Endothelial cell of umbilical vein (primary cell): Measurements from ENCODE around the gene MCM8. TPM values are rescaled to one million over a fixed set of nuclear protein-coding genes. Genes with fewer than 3 reads are reported as not detected.

ENCODE experiments used
- BruUV-seq: library from RNA; stranded (reverse); fragments of 400-500 nt; replicated peaks from 2 replicates; lab custom pipeline; 2021; lab: Mats Ljungman, UMichigan
- CTCF ChIA-PET: fragments of 300-600, 350-600 bp; sonication (Branson Sonifier 250); formaldehyde crosslinking; loops from one replicate; lab custom pipeline; 2021; ENCODE audit warnings: antibody characterized with exemption, inconsistent platforms; lab: Charles Lee
- POLR2A ChIA-PET: fragments of 300-600, 350-600 bp; sonication (Branson Sonifier 250); formaldehyde crosslinking; loops from one replicate; lab custom pipeline; 2021; ENCODE audit warnings: antibody characterized with exemption, inconsistent platforms; lab: Charles Lee
- DNase-seq: peaks from one replicate; pipeline ENCODE4 v3.0.0-alpha.2; 2011; ENCODE audit warnings: low read depth, low spot score
- FAIRE-seq: peaks from 2 replicates; lab custom pipeline; 2011; peaks lifted over from hg19 to GRCh38; lab: Jason Lieb, UNC
- H2AFZ ChIP-seq: 2 replicates; pipeline ENCODE4 v1.6.0; 2012; ENCODE audit warnings: low read depth, low read length, control low read depth, inconsistent platforms
- H3K27ac ChIP-seq: 2 replicates; pipeline ENCODE4 v1.5.1; 2011; ENCODE audit warnings: low read depth, mild to moderate bottlenecking, control low read depth, low read length, moderate library complexity; ENCODE audit not compliant: insufficient read depth
- H3K27me3 ChIP-seq, 2 experiments: 2 replicates each; pipeline versions ENCODE4 v1.6.0 to v1.6.1; 2011; ENCODE audit warnings: low read length in 2 of 2, mixed read lengths in 1 of 2; ENCODE audit not compliant: control insufficient read depth in 2 of 2, insufficient read depth in 2 of 2
- H3K36me3 ChIP-seq, 2 experiments: 2 replicates in 1 of 2; 3 replicates in 1 of 2; pipeline ENCODE4 v1.5.1; 2011; ENCODE audit warnings: low read length in 2 of 2, mild to moderate bottlenecking in 1 of 2, moderate library complexity in 1 of 2; ENCODE audit not compliant: control insufficient read depth in 2 of 2, insufficient read depth in 2 of 2; ENCODE audit errors: extremely low read depth in 1 of 2
- H3K4me1 ChIP-seq: 3 replicates; pipeline ENCODE4 v1.5.1; 2011; ENCODE audit warnings: mild to moderate bottlenecking, low read length; ENCODE audit not compliant: control insufficient read depth, insufficient read depth; ENCODE audit errors: extremely low read depth
- H3K4me2 ChIP-seq: 2 replicates; pipeline ENCODE4 v1.6.1; 2011; ENCODE audit warnings: low read length, control low read depth, mixed read lengths; ENCODE audit not compliant: insufficient read depth
- H3K4me3 ChIP-seq, 3 experiments: fragments of 200-600 bp in 1 of 3; sonication (generic), shearing (Covaris generic) in 1 of 3; replicated peaks in 1 of 3; 2 replicates each; pipeline ENCODE4 v1.5.1; 2011 to 2016; ENCODE audit warnings: control low read depth in 3 of 3, low read length in 3 of 3, mild to moderate bottlenecking in 2 of 3, inconsistent platforms in 1 of 3, low read depth in 1 of 3, moderate library complexity in 1 of 3; ENCODE audit not compliant: insufficient read depth in 1 of 3
- H3K79me2 ChIP-seq: 2 replicates; pipeline ENCODE4 v1.6.0; 2012; ENCODE audit warnings: low read length, inconsistent platforms; ENCODE audit not compliant: control insufficient read depth, insufficient read depth
- H3K9ac ChIP-seq: replicated peaks from 2 replicates; pipeline ENCODE3; 2011; ENCODE audit warnings: low read length, control low read depth; ENCODE audit not compliant: insufficient read depth; ENCODE audit errors: extremely low read depth
- H3K9me1 ChIP-seq: replicated peaks from 3 replicates; pipeline ENCODE4 v1.6.0; 2011; ENCODE audit warnings: mild to moderate bottlenecking, low read length; ENCODE audit not compliant: control insufficient read depth, insufficient read depth; ENCODE audit errors: extremely low read depth
- H3K9me3 ChIP-seq: replicated peaks from 2 replicates; pipeline ENCODE4 v1.5.1; 2012; ENCODE audit warnings: low read length, inconsistent platforms; ENCODE audit not compliant: control insufficient read depth, insufficient read depth
- H4K20me1 ChIP-seq: replicated peaks from 2 replicates; pipeline ENCODE3; 2011; ENCODE audit warnings: mild to moderate bottlenecking, low read length; ENCODE audit not compliant: control insufficient read depth, insufficient read depth; ENCODE audit errors: extremely low read depth
- CTCF ChIP-seq, 2 donors: IDR thresholded peaks; 1 replicate in 1 of 2; 2 replicates in 1 of 2; pipeline ENCODE4 v1.5.1; 2011; ENCODE audit warnings: low read length in 2 of 2, mild to moderate bottlenecking in 2 of 2, moderate library complexity in 2 of 2, control low read depth in 1 of 2, inconsistent platforms in 1 of 2, low read depth in 1 of 2; ENCODE audit not compliant: insufficient read depth in 1 of 2; ENCODE audit errors: extremely low read depth in 1 of 2
- EZH2 ChIP-seq: IDR thresholded peaks from 2 replicates; pipeline ENCODE4 v1.6.1; 2012; ENCODE audit warnings: borderline replicate concordance, low read depth, mild to moderate bottlenecking, moderate library complexity, low read length, inconsistent platforms; ENCODE audit not compliant: severe bottlenecking
- FOS ChIP-seq: IDR thresholded peaks from 2 replicates; pipeline ENCODE4 v1.6.1; 2011; ENCODE audit warnings: mild to moderate bottlenecking, low read length, moderate library complexity, borderline replicate concordance; ENCODE audit not compliant: insufficient read depth
- GATA2 ChIP-seq: IDR thresholded peaks from 2 replicates; pipeline ENCODE4 v1.7.0; 2011; ENCODE audit warnings: low read depth, mild to moderate bottlenecking, moderate library complexity, mixed read lengths, low read length; ENCODE audit not compliant: insufficient read length, insufficient read depth
- JUN ChIP-seq: IDR thresholded peaks from 2 replicates; pipeline ENCODE4 v1.6.1; 2011; ENCODE audit warnings: borderline replicate concordance, low read depth; ENCODE audit not compliant: insufficient read length, insufficient read depth
- MYC ChIP-seq: IDR thresholded peaks from one replicate; pipeline ENCODE4 v1.6.1; 2011; ENCODE audit warnings: mild to moderate bottlenecking, low read depth, low read length
- POLR2A ChIP-seq: IDR thresholded peaks from 2 replicates; pipeline ENCODE4 v1.6.1; 2012; ENCODE audit warnings: low read depth, mild to moderate bottlenecking, control low read depth, low read length
- POLR2AphosphoS5 ChIP-seq: IDR thresholded peaks from 2 replicates; pipeline ENCODE4 v1.6.1; 2012; ENCODE audit warnings: low read depth, mild to moderate bottlenecking, control low read depth, low read length, moderate library complexity; ENCODE audit not compliant: insufficient read depth
- dilution Hi-C: fragments of 300-500 bp; cut with MboI; formaldehyde crosslinking; loops from one replicate; pipeline ENCODE4 v1.15.0; 2019; ENCODE audit warnings: low sequenced_read_pairs; ENCODE audit not compliant: extremely low pct_ligation_motif_present
- intact Hi-C: fragments of 100-400 bp; cut with micrococcal nuclease; formaldehyde crosslinking; loops from one replicate; pipeline ENCODE4 v1.10.0; 2022
- polyA plus RNA-seq, 4 experiments: library from polyadenylated mRNA; depleted of rRNA in 3 of 4; stranded (reverse) in 3 of 4; unstranded in 1 of 4; fragments of >200 nt; gene quantifications; 2 replicates each; pipeline versions ENCODE4 v1.2.1 to v1.2.3, GENCODE V29; 2011 to 2012; ENCODE audit warnings: missing spikeins in 1 of 4
- total RNA-seq: library from RNA; stranded (reverse); gene quantifications from 2 replicates; pipeline ENCODE4 v1.2.3, GENCODE V29; 2021
- TF ChIP-seq, protein P1 (sequence below): IDR thresholded peaks from 2 replicates; pipeline ENCODE4 v1.6.1; 2011; ENCODE audit not compliant: insufficient read depth, insufficient read length

MCM8 gene
- total and polyA plus RNA-seq, 2 donors (not counting 3 experiments of a cell fraction or from before 2014, with no cell fraction given), result 2.9 to 14.4 TPM

GRCh38 chr20:6040540-6040939, 90.1 kb downstream of the MCM8 start:
- ChIA-PET POLR2A (no interaction called here), CTCF (no interaction called here)
- Histone ChIP-seq H3K4me2 (no peak overlapping the region), H3K36me3 (peaks cover 10 to 26% of the 10 kb centered on the region in 2 experiments), H3K27me3 (no peaks in the 10 kb centered on the region), H3K27ac (no peak overlapping the region), H2AFZ (no peak overlapping the region), H3K9me3 (no peaks in the 10 kb centered on the region), H3K4me3 (no peak overlapping the region), H3K79me2 (no peaks in the 10 kb centered on the region), H3K4me1 (no peaks in the 10 kb centered on the region), H3K9ac (no peak overlapping the region), H3K9me1 (no peaks in the 10 kb centered on the region), H4K20me1 (no peaks in the 10 kb centered on the region)
- BruUV-seq, result no TSS peak
- no peak for TF ChIP-seq FOS
- TF ChIP-seq POLR2A, result no peak
- TF ChIP-seq GATA2, result no peak
- no peak for TF ChIP-seq EZH2
- no peak for TF ChIP-seq MYC
- no peak for TF ChIP-seq JUN
- TF ChIP-seq, protein P1, sequence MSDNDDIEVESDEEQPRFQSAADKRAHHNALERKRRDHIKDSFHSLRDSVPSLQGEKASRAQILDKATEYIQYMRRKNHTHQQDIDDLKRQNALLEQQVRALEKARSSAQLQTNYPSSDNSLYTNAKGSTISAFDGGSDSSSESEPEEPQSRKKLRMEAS, result no peak
- no peak for TF ChIP-seq CTCF (IDR thresholded peaks at IDR 0.05; ENCODE audit: extremely low read depth in 1 of 2, insufficient read depth in 1 of 2, low read depth in 1 of 2, low read length in 2 of 2)
- TF ChIP-seq POLR2AphosphoS5, result no peak
- FAIRE-seq, result no peak
- DNase-seq, result no peak
- intact Hi-C loops, result no loop called here
- dilution Hi-C loops, result no loop called here
